ENCODE data around the gene SPARC. TPM values are rescaled to one million over a fixed set of nuclear protein-coding genes. Genes with fewer than 3 reads are reported as not detected.
"Not testable (repeated sequence)": the region's sequence is repeated elsewhere in the genome, so short reads cannot be mapped to it uniquely, and the experiment has no call there.

Gene SPARC
- total RNA-seq, 1 donor from 2014 or later: 935 TPM

DNA sequence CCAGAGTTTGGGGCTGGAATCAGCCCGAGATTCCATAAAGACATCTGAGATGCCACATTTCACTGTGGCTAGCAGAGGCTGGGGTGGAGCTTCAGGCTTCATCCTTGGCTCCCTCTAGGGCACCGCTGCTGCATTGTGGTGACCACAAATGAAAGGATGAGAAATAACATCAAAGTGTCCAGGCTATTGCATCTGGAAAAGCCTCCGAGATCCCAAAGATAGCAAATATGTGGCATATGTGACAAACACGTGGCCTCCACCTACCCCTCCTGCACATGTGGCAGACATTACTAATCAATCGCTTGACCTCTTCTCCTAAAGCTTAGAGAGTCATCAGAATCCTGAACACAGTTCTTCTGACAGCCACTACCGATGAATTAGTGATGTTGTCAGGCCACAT, 4.5 kb downstream of the SPARC start:
- Histone ChIP-seq H3K27me3 (no peaks in the 10 kb centered on the region), H3K27ac (peak overlapping the region; percentile 93 to 98), H3K9me3 (no peaks in the 10 kb centered on the region), H3K36me3 (peaks cover 4% of the 10 kb centered on the region in 2 donors), H3K4me1 (peaks cover 19 to 65% of the 10 kb centered on the region in 2 donors), H3K4me3 (peak overlapping the region; percentile 27 to 76)
- no peak for DNase-seq (ENCODE audit: low spot score in 2 of 2)
- intact Hi-C loops (cut with DNase I): loop anchor here (1.0 to 10.0 kb wide), 2 partner anchors 19 to 953 kb away; no protein-coding TSS in a partner anchor
- TF ChIP-seq, protein P1, sequence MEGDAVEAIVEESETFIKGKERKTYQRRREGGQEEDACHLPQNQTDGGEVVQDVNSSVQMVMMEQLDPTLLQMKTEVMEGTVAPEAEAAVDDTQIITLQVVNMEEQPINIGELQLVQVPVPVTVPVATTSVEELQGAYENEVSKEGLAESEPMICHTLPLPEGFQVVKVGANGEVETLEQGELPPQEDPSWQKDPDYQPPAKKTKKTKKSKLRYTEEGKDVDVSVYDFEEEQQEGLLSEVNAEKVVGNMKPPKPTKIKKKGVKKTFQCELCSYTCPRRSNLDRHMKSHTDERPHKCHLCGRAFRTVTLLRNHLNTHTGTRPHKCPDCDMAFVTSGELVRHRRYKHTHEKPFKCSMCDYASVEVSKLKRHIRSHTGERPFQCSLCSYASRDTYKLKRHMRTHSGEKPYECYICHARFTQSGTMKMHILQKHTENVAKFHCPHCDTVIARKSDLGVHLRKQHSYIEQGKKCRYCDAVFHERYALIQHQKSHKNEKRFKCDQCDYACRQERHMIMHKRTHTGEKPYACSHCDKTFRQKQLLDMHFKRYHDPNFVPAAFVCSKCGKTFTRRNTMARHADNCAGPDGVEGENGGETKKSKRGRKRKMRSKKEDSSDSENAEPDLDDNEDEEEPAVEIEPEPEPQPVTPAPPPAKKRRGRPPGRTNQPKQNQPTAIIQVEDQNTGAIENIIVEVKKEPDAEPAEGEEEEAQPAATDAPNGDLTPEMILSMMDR (IDR thresholded peaks at IDR 0.05): no peak

DNA sequence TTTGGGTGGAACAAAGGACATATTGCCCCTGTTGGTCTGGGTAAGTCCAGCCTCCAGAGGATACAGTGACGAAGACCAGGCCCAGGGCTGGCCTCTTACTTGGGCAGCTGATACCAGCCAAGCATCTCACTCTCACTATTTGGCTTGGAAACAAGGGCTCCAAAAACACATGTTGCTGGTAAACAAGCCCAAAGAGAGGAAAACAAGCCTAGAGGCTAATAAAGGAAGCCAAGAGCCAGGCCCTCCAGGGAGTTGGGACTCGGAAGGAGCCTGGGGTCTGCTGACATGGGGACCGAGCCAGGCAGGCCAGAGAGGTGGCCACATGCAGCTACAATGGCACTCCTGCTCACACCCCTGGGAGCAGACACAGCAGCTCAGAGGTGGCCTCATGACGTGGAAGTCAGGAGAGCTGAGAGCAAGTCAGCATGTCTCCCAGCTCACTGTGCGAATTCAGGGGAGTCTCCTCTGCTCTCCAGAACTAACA, 5.7 kb downstream of the SPARC start:
- no peaks in the 10 kb centered on the region for H3K27me3 ChIP-seq
- H3K4me1 ChIP-seq: peaks cover 26 to 75% of the 10 kb centered on the region in 2 donors
- H3K9me3 ChIP-seq: no peaks in the 10 kb centered on the region
- no peak for DNase-seq (ENCODE audit: low spot score in 2 of 2)
- TF ChIP-seq, protein P1 (IDR thresholded peaks at IDR 0.05): no peak
- peak overlapping the region; percentile 93 to 98 for H3K27ac ChIP-seq
- intact Hi-C loops (cut with DNase I): loop anchor here (10.0 kb wide), 1 partner anchor 954 kb away; no protein-coding TSS in a partner anchor
- H3K4me3 ChIP-seq: peak overlapping the region in 1 of 2 donors; percentile 76
- H3K36me3 ChIP-seq: peaks cover 4% of the 10 kb centered on the region in 2 donors

DNA sequence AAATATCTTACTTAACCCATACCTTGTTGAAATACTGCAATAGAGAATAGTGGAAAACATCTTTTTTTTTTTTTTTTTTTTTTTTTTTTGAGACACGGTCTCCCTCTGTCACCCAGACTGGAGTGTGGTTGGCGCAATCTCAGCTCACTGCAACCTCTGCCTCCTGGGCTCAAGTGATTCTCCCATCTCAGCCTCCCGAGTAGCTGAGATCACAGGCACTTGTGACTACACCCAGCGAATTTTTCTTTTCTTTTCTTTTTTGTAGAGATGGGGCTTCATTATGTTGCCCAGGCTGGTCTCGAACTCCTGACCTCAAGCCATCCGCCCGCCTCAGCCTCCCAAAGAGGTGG, 6.6 kb downstream of the SPARC start:
- Histone ChIP-seq H3K4me1 (peaks cover 33 to 84% of the 10 kb centered on the region in 2 donors), H3K36me3 (peaks cover 8 to 13% of the 10 kb centered on the region in 2 donors), H3K27ac (peak overlapping the region; percentile 93 to 98), H3K4me3 (peak overlapping the region in 1 of 2 donors; percentile 76)
- H3K27me3 ChIP-seq; H3K9me3 ChIP-seq; DNase-seq (ENCODE audit: low spot score in 2 of 2): not testable (repeated sequence)
- intact Hi-C loops (cut with DNase I): loop anchor here (10.0 kb wide), 1 partner anchor 955 kb away; no protein-coding TSS in a partner anchor

DNA sequence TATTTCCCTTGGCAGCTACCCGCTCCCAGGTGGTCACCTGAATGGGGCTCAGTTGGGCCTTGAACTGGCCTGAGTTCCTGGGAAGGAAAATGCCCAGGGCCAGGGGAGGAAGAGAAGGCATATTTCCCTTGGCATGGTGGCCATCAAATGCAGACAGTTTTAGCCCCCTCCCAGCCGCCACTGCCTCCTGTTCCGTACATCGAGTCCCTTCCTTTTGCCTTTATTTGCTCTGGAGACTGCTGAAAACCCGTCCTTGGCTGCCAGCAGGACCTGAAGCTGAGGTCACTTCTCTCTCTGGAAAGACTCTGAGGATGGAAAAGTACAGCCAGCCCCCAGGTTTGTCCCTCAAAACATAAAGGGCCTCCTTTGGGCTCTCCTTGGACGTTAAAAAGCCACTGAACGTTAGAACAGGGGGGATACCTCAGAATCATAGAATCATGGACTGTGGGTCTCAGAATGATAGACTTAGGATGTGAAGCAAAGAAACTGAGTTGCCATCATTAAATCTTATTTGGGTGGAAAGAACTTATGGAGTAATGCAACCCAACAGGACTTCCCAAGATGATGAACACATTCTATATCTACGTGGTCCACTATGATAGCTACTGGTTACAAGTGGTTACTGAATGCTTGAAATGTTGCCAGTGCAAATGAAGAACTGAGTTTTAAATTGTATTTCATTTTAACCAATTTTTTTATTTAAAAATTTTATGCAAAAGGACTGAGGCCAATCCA, 7.1 kb downstream of the SPARC start:
- no peaks in the 10 kb centered on the region for H3K27me3 ChIP-seq

DNA sequence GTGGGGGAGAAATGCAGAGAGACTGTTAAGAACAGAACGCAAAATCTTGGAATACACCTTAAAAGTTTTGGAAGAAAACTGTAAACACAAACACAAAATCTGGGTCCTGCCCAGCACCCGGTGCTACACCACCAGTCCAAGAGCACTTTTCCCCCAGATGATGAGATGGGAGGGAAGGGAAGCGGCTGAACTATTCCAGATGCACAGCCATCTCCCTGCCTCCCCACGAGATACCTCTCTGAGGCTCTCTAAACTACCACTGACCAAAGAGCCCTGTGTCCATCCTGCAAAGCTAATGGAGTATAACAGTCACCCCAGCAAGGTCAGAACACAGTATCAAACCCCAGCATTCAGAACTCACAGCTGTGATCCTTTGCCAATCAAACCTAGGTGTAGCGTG, 8.0 kb downstream of the SPARC start:
- intact Hi-C loops (cut with DNase I): loop anchor here (10.0 kb wide), 2 partner anchors 894 to 1544 kb away; no protein-coding TSS in a partner anchor
- TF ChIP-seq, protein P1 (IDR thresholded peaks at IDR 0.05): no peak
- DNase-seq (ENCODE audit: low spot score in 2 of 2): no peak
- Histone ChIP-seq H3K27me3 (no peaks in the 10 kb centered on the region), H3K9me3 (no peaks in the 10 kb centered on the region), H3K4me1 (peaks cover 41 to 94% of the 10 kb centered on the region in 2 donors), H3K4me3 (peak overlapping the region; percentile 28 to 50), H3K27ac (peak overlapping the region; percentile 93 to 98), H3K36me3 (peaks cover 21 to 23% of the 10 kb centered on the region in 2 donors)

More for the DNA sequence above, 7.1 kb downstream of the SPARC start:
- intact Hi-C loops (cut with DNase I): loop anchor here (10.0 kb wide), 3 partner anchors 895 to 1545 kb away; no protein-coding TSS in a partner anchor
- TF ChIP-seq, protein P1 (IDR thresholded peaks at IDR 0.05): no peak
- DNase-seq (ENCODE audit: low spot score in 2 of 2): no peak
- Histone ChIP-seq H3K4me1 (peaks cover 35 to 89% of the 10 kb centered on the region in 2 donors), H3K4me3 (peak overlapping the region in 1 of 2 donors; percentile 50), H3K9me3 (no peaks in the 10 kb centered on the region), H3K27ac (peak overlapping the region; percentile 93 to 98), H3K36me3 (peaks cover 12 to 18% of the 10 kb centered on the region in 2 donors)

All from ascending aorta (tissue), 2 donors.